ENCODE measurements around the gene THSD1.

Gene THSD1

DNA sequence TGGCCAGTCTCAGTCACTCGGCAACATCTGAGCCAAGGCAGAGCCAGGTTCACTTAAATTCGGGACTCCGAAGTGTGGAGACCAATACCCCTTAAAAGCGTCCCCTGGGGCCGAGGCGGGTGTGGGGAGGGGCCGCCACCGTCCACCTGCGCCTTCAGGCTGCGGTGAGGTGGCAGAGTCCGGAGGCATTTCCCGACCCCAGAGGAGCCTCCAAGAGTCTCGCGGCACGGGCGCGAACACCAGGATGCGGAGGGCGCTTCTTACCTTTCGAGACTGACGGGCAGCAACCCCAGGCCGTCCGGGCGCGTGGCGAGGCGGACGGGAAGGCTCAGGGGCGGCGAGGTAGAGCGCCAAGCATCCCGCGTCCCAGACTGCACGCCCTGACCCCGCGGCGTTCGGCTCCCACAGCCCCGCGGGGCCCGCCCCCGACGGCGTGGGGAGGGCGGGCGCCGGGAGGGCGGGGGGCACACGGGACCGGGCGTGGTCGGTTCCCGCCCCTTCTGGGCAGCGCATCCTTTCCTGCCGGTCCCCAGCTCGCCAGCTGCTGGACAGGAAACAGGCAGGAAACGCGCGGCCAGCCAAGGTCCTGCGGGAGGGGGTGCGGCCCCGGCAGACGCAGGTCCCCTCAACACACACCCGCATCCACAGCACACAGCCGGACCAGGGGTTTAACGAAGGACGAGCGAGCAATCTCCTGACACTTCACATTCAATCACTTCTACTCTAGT lies at the start of gene THSD1:
Gene THSD1, minus strand, starts transcription at position 406 of the 728 bp plus-strand sequence. CDS start 3,572 bp downstream, outside the sequence.
- no peak for DNase-seq (ENCODE audit: low read depth)

GRCh38 chr13:52455677-52456041 lies 49.7 kb upstream of the THSD1 start:
- peak; percentile 55 for DNase-seq (ENCODE audit: low read depth)

DNA sequence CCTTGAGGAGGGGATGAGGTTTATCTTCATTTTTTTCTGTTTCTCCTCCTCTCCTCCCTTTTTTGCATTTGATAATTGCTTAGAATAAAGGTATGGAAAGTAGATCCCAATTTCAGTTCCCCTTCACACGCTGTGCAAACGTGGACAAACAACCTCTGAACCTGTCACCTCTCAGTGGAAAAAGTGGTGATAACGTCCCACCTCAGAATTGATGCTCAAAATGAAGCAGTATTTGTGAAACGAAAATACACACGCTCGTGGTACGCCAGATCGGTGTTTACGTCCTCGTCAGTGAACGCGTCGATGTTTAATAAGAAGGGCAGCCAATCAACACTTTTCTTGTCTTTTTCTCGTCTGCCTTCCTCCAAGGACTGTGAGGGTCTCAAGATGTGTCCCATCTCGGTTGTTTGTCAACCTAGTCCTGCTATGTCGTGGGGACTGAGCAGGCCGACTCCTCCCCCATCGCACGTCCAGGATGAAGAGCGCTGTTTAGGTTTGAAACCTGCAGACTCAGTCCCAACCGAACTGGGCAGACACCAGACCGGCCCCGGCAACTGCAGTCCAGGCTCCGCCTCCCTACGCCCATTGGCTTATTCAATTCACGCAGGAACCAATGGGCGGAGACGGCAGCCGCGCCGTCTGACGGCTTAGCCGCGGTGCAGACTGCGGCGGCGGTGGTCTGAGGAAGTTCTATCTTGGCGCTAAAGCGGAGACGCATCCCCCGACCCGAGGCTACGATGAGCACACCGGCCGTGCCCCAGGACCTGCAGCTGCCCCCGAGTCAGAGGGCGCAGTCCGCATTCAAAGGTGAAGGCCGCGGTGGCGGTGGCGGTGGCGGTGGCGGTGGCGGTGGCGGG lies 49.1 kb upstream of the THSD1 start, which contains the start of gene CKAP2:
Gene CKAP2, plus strand, starts transcription at position 659 of the 857 bp plus-strand sequence. Its CDS starts 79 bp downstream, at position 738.
- peak; percentile 87 for DNase-seq (ENCODE audit: low read depth)

GRCh38 chr13:52454459-52454819 lies 48.5 kb upstream of the THSD1 start:
- no peak for DNase-seq (ENCODE audit: low read depth)

- no peak for DNase-seq (ENCODE audit: low read depth)
These were observed 46.5 kb upstream of the THSD1 start for GRCh38 chr13:52452470-52452869.

DNA sequence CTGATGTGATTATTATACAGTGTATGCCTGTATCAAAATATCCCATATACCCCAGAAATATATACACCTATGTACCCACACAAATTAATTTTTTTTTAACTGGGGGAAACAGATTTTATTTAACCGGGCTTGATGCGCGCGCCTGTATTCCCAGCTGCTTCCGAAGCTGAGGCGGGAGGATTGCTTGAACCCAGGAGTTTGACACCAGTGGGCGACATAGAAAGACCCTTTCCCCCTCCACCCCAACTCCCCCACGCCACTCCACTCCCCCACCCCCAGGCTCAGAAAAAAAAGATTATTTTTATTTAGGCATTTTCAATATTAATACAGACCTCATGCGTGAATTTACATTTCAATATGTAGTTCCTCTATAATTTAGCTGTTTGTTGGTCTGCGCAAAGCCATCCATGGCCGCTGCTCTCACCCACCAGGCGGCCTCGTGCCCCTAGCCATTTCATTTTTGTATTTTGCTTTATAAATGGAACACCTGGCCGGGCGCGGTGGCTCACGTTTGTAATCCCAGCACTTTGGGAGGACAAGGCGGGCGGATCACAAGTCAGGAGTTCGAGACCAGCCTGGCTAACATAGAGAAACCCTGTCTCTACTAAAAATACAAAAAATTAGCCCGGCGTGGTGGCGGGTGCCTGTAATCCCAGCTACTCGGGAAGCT lies 45.3 kb upstream of the THSD1 start:
- no peak for DNase-seq (ENCODE audit: low read depth)

DNA sequence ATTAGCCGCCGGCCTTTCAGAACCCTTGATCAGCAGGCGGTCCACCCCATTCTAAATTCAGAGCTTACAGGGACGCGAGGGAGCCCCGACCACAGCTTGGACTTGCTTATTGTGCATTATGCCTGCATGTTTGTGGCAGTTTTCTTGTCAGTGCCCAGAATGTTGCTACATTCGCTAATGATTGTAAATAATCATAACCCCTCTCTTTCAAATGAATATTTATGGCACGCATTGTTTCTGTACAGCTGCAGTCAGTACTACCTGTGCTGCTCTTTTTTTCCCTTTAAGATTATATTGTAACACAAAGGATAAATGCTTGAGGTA lies 44.8 kb upstream of the THSD1 start:
- no peak for DNase-seq (ENCODE audit: low read depth)

DNA sequence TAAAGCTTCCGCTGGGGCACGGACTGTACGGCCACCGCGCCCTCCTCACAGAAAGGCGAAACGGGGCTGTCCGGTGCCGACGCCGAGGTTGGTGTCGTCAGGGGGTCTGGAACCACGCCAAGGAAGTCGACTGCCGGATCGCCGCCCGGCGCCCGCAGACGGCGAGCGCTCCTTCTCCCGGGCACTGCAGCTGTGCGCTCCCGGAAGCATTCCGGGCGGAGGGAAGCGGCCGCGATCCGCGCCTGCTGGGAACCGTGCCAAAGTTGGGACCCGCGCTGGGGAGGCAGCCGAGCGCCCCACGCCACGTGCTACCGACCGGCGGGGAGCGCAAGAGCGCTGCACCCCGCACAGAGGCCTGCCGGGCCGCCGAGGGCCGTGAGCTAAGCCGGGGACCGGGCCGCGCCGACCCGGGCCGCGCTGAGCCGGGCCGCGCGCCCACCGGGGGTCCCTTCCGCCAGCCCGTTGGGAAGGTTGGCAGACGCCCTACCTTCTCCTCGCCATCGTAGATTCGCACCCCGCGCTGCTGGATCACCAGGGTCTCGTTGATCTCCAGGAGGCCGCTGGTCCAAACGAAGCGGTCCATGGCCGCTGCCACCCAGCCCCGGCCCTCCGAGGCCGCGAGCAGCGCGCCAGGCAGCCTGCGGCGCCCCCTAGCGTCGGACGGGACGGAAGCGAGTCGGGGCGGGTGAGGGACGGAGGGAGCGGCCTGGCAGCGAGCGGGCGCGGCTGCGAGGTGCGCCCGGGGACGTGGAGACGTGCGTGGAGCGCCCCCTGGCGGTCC lies 44.2 kb upstream of the THSD1 start, which contains the start of gene VPS36:
Gene VPS36, minus strand, starts transcription at position 623 of the 781 bp plus-strand sequence. Its CDS starts 40 bp downstream, at position 583.
- DNase-seq (ENCODE audit: low read depth), result peak; percentile 87

- DNase-seq (ENCODE audit: low read depth), result no peak
These were observed 43.5 kb upstream of the THSD1 start for GRCh38 chr13:52449331-52450011.

GRCh38 chr13:52447815-52448552 lies 42.0 kb upstream of the THSD1 start:
- DNase-seq (ENCODE audit: low read depth), result no peak

DNA sequence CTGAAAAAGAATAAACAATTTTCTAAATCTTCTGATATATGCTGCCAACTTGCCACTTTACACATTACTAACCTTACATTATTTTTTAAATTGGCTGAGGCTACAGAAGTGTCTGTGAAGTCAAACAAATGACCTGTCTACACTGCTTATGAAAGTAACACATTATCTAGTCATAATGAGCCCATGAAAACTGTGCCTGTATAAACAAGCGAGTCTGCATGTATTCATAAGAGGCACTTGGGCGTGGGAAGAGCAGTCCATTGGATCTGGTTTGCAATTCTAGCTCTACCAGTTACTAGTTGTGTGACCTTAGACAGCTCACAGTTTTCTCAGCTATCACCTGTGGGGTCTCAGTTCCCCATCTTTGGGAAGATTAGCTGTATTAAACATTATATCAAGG lies 41.4 kb upstream of the THSD1 start:
- no peak for DNase-seq (ENCODE audit: low read depth)

- DNase-seq (ENCODE audit: low read depth), result no peak
These were observed 40.3 kb upstream of the THSD1 start for GRCh38 chr13:52446265-52446664.

GRCh38 chr13:52432456-52432855 lies 26.5 kb upstream of the THSD1 start:
- DNase-seq (ENCODE audit: low read depth), result no peak

- no peak for DNase-seq (ENCODE audit: low read depth)
These were observed 22.3 kb upstream of the THSD1 start for GRCh38 chr13:52428295-52428694.

- no peak for DNase-seq (ENCODE audit: low read depth)
These were observed 15.2 kb upstream of the THSD1 start for GRCh38 chr13:52421216-52421615.

DNA sequence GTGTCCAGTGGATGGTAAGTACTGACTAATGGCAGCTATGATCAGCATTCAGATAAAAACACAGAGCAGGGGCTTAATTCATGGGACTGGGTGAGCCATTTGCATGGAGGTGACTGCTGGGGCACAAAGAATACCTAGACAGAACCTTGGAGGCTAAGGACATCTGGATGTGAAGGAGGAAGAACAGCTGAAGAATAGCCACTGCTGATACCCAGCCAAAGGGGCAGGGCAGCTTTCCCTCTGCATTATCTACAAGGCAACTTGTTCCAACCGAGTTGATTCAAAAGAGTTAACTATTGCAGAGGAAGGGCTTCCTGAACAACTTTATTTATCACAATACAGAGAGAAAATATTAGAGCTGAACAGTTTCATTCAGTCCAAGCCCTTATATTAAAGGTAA lies 13.1 kb upstream of the THSD1 start:
- DNase-seq (ENCODE audit: low read depth), result no peak

DNA sequence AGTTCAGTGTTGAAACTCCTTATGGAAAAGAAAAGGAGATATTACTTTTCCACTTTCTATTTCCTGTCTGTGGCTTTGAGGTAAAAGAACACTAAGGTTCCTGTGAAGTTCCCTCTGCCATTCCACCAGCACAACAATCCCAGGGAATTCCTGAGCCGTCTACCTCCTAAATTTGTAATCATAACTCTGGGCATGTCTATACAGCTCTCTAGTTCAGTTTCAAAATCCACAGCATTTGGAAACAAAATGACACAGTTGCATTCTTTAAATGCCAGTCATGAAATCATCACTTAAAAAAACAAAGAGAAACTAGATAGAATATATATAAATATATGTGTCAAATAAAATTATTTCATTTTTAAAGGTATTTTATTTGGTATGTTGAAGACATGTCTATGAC lies 9.0 kb upstream of the THSD1 start:
- DNase-seq (ENCODE audit: low read depth), result no peak

GRCh38 chr13:52414051-52414450 lies 8.1 kb upstream of the THSD1 start:
- no peak for DNase-seq (ENCODE audit: low read depth)

- no peak for DNase-seq (ENCODE audit: low read depth)
These were observed 6.2 kb upstream of the THSD1 start for GRCh38 chr13:52412128-52412527.

- DNase-seq (ENCODE audit: low read depth), result no peak
These were observed 5.7 kb upstream of the THSD1 start for GRCh38 chr13:52411629-52412028.

All from stimulated activated CD8-positive, alpha-beta memory T cell treated with anti-CD3 and anti-CD28 coated beads, Interleukin-15, amount 100 ng/mL, for 1 hour (primary cell).